Activated naive CD8-positive, alpha-beta T cell treated with anti-CD3 and anti-CD28 coated beads for 36 hours (primary cell): ENCODE results near the gene HK1. TPM values are rescaled to one million over a fixed set of nuclear protein-coding genes. Genes with fewer than 3 reads are reported as not detected.

Source experiments
- DNase-seq: peaks from one replicate; pipeline ENCODE4 v3.0.0; 2021
- H3K27ac Mint-ChIP-seq: one replicate; pipeline ENCODE4 v1.8.0; 2022; ENCODE audit warnings: mild to moderate bottlenecking, moderate library complexity, mixed read lengths
- H3K27me3 Mint-ChIP-seq: one replicate; pipeline ENCODE4 v1.8.0; 2022; ENCODE audit warnings: mild to moderate bottlenecking, mixed read lengths
- H3K36me3 Mint-ChIP-seq: one replicate; pipeline ENCODE4 v1.8.0; 2021; ENCODE audit warnings: mild to moderate bottlenecking, mixed read lengths
- H3K4me1 Mint-ChIP-seq: one replicate; pipeline ENCODE4 v1.8.0; 2021; ENCODE audit warnings: mixed read lengths
- H3K4me3 Mint-ChIP-seq: one replicate; pipeline ENCODE4 v1.8.0; 2022; ENCODE audit warnings: mild to moderate bottlenecking, moderate library complexity, mixed read lengths
- H3K9me3 Mint-ChIP-seq: one replicate; pipeline ENCODE4 v1.8.0; 2022; ENCODE audit warnings: mixed read lengths
- total RNA-seq, 2 experiments: library from RNA; stranded (reverse); gene quantifications; one replicate each; pipeline ENCODE4 v1.2.3, GENCODE V29; 2021

HK1 gene
- total RNA-seq, 2 experiments from 2014 or later = 236 to 244 TPM

DNA sequence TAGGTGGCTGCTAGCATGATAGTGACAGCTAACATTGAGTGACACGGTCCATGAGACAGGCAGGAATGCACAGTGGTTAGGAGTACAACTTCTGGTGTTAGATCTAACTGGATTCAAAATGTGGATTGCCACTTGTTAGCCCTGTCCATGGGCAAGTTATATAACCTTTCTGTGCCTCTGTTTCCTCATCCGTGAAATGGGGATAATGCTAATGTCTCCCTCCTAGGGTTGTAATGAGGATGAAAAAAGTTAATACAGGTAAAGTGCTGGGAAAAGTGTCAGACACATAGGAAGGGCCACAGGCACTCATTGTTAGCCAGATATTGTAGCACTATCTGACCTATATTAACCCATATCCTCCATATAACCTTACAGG is 96.6 kb downstream of the HK1 start:
- H3K9me3 Mint-ChIP-seq = no peaks in the 10 kb centered on the region
- no peak overlapping the region for H3K27ac Mint-ChIP-seq
- H3K27me3 Mint-ChIP-seq = no peaks in the 10 kb centered on the region
- H3K36me3 Mint-ChIP-seq = peaks cover 41% of the 10 kb centered on the region
- H3K4me1 Mint-ChIP-seq = peaks cover 16% of the 10 kb centered on the region
- no peak overlapping the region for H3K4me3 Mint-ChIP-seq
- DNase-seq = no peak

DNA sequence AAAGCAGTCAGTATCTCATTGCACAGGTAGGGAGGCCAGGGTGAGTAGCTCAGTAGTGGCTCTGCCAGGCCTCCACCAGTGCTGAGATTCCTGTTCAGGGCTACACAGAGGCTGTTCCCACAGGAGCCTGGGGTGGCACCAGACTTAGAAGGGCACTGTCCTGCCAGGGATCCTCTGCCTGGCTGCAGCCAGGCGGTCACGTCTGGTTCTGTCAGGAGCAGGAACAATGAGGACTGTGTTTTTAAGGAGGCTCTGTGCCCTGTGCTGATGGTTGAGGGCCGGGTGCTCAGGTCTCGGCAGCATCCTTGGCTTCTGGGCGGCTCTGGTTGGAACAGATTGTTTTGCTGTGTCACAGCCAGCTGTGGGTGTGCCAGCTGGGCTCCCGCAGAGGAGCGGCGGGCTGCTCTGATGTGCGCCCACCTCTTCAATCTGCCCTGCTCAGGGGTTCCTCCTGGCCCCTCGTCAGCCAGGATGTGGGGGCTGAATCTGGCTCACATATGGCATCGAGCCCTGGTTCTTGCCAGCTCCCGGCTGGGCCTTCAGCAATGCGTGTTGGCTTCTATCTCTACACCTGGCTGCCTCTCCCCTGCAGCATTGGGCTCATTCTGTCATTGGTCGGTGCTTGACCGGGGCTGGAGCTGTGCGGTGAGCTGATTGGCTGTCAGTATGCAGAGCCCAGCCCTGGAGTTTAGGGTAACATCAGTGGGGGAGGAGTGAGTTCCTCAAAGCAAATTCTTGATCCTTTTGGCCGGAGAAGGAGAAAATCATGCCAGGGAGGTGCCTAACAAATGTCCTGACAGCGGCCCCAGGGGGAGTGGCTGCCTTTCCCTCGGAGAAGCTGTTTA is 97.2 kb downstream of the HK1 start:
- H3K27me3 Mint-ChIP-seq = no peaks in the 10 kb centered on the region
- H3K27ac Mint-ChIP-seq = peak overlapping the region; percentile 18
- peaks cover 40% of the 10 kb centered on the region for H3K36me3 Mint-ChIP-seq
- H3K4me1 Mint-ChIP-seq = peaks cover 16% of the 10 kb centered on the region
- no peak for DNase-seq
- no peak overlapping the region for H3K4me3 Mint-ChIP-seq
- H3K9me3 Mint-ChIP-seq = no peaks in the 10 kb centered on the region

DNA sequence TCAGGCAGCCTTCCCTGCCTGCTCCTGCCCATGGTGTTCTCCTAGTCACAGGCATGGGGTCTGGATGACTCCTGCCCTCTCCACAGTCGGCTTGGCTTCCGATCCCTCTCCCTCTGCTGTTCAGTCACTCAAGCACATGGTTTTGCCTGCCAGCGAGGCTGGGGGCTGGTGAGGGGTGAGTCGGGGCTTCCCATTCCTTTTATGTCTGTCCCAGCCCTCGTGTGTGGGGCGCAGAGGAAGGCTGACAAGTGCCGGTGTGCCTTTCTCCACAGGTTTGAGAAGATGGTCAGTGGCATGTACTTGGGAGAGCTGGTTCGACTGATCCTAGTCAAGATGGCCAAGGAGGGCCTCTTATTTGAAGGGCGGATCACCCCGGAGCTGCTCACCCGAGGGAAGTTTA is 98.4 kb downstream of the HK1 start:
- Mint-ChIP-seq H3K27ac (no peak overlapping the region), H3K4me1 (peaks cover 13% of the 10 kb centered on the region), H3K9me3 (no peaks in the 10 kb centered on the region), H3K27me3 (no peaks in the 10 kb centered on the region), H3K4me3 (no peak overlapping the region), H3K36me3 (peaks cover 33% of the 10 kb centered on the region)
- no peak for DNase-seq

DNA sequence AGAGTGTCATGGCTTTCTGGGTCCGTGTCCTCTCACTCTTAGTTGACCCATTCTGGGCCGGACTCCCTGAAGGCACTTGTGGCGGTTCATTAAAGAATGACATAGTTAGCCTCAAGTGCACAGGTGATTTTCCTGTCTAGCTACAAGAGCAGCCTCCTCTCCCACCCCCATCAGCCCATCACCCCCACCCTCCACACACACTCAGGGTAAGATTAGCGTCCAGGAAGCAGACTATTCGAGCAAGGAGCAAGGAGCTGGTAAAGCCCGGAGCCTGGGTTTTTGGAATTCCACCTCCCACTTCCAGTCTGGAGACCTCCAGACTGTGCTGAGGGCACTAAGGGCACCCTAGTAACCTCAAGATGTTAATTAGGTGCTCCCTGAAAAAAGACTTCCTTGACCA is 98.9 kb downstream of the HK1 start:
- H3K4me3 Mint-ChIP-seq = no peak overlapping the region
- H3K4me1 Mint-ChIP-seq = peaks cover 13% of the 10 kb centered on the region
- H3K36me3 Mint-ChIP-seq = peaks cover 33% of the 10 kb centered on the region
- no peaks in the 10 kb centered on the region for H3K9me3 Mint-ChIP-seq
- H3K27ac Mint-ChIP-seq = no peak overlapping the region
- no peak for DNase-seq
- no peaks in the 10 kb centered on the region for H3K27me3 Mint-ChIP-seq

DNA sequence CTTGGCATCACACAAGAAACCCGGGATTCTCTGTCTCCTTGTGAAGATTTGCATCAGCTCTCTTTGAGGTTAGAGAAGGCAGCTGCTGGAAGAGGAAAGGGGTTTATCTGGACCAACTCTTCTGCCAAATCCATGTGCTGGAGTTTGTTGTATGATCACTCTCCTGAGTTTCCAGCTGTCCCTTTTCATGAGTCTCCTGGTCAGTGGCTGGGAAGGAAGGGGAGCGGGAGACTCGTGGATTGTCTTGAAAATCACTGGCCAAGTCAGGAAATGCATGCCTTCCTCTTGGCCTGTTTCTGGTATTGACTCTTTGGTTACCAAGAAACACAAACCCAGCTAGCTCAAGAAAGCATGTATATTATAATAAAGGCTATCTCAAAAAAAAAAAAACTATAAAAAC is 99.6 kb downstream of the HK1 start:
- H3K36me3 Mint-ChIP-seq = peaks cover 29% of the 10 kb centered on the region
- no peaks in the 10 kb centered on the region for H3K9me3 Mint-ChIP-seq
- H3K4me3 Mint-ChIP-seq = no peak overlapping the region
- no peak for DNase-seq
- H3K27ac Mint-ChIP-seq = no peak overlapping the region
- H3K4me1 Mint-ChIP-seq = peaks cover 13% of the 10 kb centered on the region
- no peaks in the 10 kb centered on the region for H3K27me3 Mint-ChIP-seq

DNA sequence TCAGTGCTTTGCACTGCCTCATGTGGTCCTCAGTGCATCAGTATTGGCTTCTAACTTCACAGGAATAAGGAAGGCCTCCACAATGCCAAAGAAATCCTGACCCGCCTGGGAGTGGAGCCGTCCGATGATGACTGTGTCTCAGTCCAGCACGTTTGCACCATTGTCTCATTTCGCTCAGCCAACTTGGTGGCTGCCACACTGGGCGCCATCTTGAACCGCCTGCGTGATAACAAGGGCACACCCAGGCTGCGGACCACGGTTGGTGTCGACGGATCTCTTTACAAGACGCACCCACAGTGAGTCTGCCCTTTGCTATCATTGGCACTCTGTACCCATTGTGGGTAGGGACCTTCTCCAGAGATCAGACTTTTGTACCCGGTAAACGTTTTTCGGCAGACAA is 101.5 kb downstream of the HK1 start:
- no peaks in the 10 kb centered on the region for H3K9me3 Mint-ChIP-seq
- DNase-seq = no peak
- H3K36me3 Mint-ChIP-seq = peaks cover 35% of the 10 kb centered on the region
- H3K4me3 Mint-ChIP-seq = no peak overlapping the region
- no peak overlapping the region for H3K27ac Mint-ChIP-seq
- peaks cover 2% of the 10 kb centered on the region for H3K4me1 Mint-ChIP-seq
- no peaks in the 10 kb centered on the region for H3K27me3 Mint-ChIP-seq

DNA sequence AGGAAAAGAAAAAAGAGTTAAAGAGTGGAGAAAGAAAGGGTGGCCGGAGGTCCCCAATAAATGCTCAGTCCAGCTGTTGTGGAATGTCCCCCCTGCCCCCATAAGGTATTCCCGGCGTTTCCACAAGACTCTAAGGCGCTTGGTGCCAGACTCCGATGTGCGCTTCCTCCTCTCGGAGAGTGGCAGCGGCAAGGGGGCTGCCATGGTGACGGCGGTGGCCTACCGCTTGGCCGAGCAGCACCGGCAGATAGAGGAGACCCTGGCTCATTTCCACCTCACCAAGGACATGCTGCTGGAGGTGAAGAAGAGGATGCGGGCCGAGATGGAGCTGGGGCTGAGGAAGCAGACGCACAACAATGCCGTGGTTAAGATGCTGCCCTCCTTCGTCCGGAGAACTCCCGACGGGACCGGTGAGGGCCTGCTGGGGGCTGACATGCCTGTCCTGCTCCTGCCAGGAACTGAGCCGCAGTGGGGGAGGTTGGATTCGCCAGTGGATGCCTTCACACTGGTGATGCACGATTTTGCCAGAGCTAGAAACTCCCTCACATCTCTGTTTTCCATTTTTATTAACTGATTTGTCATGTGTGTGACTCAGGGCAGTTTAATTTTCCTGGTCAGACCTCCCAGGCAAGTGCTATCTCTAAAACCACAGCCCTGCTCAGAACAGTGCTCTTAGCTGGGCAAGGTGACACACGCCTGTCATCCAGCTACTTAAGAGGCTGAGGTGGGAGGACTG is 104.3 kb downstream of the HK1 start:
- peak overlapping the region; percentile 47 for H3K27ac Mint-ChIP-seq
- H3K9me3 Mint-ChIP-seq = no peaks in the 10 kb centered on the region
- no peaks in the 10 kb centered on the region for H3K27me3 Mint-ChIP-seq

DNA sequence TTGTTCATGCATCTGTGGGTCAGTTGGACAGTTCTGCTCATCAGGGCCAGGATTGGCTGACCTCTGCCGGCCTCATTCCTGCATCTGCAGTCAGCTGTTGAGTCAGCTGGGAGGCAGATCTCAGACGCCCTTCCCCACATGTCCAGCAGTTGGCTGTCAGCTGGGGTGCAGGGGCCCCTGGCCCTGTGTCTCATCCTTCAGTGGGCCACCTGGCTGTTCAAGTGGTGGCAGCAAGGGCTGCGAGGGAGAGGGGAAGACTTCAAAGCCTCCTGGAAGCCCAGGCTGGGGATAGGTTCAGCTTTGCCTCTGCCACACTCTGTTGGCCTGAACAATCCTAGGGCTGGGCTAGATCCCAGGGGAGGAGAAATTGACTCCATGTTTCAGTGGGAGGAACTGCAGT is 105.3 kb downstream of the HK1 start:
- Mint-ChIP-seq H3K9me3 (no peaks in the 10 kb centered on the region), H3K4me1 (peaks cover 1% of the 10 kb centered on the region), H3K27me3 (no peaks in the 10 kb centered on the region), H3K4me3 (no peak overlapping the region), H3K36me3 (peaks cover 43% of the 10 kb centered on the region), H3K27ac (no peak overlapping the region)
- DNase-seq = no peak

More for the DNA sequence above, 104.3 kb downstream of the HK1 start:
- Mint-ChIP-seq H3K4me1 (no peaks in the 10 kb centered on the region), H3K36me3 (peaks cover 42% of the 10 kb centered on the region), H3K4me3 (no peak overlapping the region)
- no peak for DNase-seq

DNA sequence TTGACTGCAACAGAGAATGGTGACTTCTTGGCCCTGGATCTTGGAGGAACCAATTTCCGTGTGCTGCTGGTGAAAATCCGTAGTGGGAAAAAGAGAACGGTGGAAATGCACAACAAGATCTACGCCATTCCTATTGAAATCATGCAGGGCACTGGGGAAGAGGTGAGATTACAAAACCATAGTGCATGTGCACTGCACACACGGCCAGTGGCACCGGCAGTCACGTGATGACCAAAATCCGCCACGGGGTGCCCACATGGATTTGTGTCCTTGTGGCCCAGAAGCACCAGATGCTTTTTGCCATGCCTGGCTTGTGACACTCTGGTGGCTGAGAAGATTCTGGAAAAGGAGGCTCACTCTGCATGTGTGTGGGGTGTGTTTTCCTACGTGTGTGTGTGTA is 106.0 kb downstream of the HK1 start:
- Mint-ChIP-seq H3K27ac (no peak overlapping the region), H3K4me3 (no peak overlapping the region), H3K9me3 (no peaks in the 10 kb centered on the region), H3K4me1 (peaks cover 3% of the 10 kb centered on the region), H3K27me3 (no peaks in the 10 kb centered on the region), H3K36me3 (peaks cover 47% of the 10 kb centered on the region)
- DNase-seq = no peak

DNA sequence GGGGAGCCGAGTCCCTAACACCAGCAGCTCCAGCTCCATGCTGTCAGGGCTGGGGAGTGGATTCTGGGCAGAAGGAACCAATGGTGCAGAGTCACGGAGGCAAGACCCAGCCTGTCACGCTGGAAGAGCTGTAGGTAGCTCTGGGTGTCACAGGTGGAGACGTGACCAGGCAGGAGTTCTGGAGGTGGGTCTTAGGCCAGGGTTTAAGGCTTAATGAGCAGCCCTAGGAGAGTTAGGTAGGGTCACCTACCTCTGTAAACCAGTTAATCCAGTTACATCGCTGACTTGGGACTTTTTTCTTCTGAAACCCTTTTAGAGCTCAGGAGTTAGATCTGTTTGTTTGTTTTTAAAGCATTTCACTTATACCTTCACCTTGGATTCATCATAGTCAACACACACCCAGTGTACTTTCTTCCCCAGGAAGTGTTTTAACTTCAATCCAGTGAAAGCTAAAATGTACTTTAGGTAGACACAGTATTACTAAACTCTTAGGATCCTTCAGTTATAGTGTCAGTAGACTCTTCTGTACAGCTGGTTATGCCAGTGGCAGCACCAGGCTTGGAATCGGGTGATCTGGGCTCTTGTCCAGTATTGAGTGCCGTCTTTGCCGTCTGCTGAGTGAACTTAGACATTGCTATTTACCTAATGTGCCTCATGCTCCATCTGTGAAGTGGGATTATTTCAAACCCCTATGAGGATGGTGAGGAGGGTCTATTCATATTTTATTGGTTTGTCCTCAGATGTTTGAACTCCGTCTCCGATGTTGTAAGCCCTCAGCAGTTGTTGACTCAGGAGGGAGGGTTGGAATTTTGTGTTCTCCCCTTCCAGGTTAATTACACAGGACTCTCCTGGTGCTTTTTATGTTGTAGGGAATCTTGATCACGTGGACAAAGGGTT is 107.4 kb downstream of the HK1 start:
- peaks cover 7% of the 10 kb centered on the region for H3K4me1 Mint-ChIP-seq
- no peak overlapping the region for H3K4me3 Mint-ChIP-seq
- H3K27me3 Mint-ChIP-seq = no peaks in the 10 kb centered on the region
- H3K9me3 Mint-ChIP-seq = no peaks in the 10 kb centered on the region
- no peak overlapping the region for H3K27ac Mint-ChIP-seq
- DNase-seq = no peak
- H3K36me3 Mint-ChIP-seq = peaks cover 40% of the 10 kb centered on the region

DNA sequence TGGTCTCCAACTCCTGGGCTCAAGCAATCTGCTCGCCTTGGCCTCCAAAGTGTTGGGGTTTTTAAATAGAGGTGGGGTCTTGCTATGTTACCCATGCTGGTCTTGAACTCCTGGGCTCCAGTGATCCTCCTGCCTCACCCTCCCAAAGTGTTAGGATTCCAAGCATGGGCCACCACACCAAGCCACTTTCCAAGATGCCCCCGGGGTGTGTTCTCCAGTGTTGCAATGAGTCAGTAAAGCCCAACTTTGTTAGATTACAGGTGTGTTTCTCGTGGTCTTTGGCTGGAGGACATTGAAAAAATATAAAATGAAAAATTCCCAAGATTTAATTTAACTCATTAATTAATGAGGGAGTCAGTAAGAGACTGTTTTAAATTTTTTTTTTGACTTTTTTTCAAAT is 109.2 kb downstream of the HK1 start:
- Mint-ChIP-seq H3K4me3 (no peak overlapping the region), H3K27me3 (no peaks in the 10 kb centered on the region), H3K4me1 (peaks cover 13% of the 10 kb centered on the region), H3K9me3 (no peaks in the 10 kb centered on the region), H3K36me3 (peaks cover 33% of the 10 kb centered on the region), H3K27ac (no peak overlapping the region)
- no peak for DNase-seq

DNA sequence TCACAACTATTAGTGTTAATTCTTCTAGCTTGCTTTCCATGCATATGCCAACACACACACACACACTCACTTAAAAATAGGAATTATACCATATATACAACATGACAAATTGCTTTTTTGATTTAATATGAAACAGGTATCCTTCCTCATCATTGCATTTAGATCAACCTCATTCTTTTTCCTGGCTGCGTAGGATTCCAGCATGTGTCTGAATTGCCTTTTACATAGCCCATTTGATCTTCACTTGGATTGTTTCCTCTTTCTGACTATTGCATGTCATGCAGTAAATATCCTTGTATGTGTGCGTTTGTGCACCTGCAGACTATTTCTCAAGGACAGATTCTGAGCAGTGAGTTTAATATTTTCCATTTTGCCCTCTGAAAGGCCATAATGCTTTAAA is 110.2 kb downstream of the HK1 start:
- Mint-ChIP-seq H3K36me3 (peaks cover 35% of the 10 kb centered on the region), H3K4me3 (no peak overlapping the region), H3K4me1 (peaks cover 14% of the 10 kb centered on the region), H3K27ac (no peak overlapping the region), H3K27me3 (no peaks in the 10 kb centered on the region), H3K9me3 (no peaks in the 10 kb centered on the region)
- no peak for DNase-seq

DNA sequence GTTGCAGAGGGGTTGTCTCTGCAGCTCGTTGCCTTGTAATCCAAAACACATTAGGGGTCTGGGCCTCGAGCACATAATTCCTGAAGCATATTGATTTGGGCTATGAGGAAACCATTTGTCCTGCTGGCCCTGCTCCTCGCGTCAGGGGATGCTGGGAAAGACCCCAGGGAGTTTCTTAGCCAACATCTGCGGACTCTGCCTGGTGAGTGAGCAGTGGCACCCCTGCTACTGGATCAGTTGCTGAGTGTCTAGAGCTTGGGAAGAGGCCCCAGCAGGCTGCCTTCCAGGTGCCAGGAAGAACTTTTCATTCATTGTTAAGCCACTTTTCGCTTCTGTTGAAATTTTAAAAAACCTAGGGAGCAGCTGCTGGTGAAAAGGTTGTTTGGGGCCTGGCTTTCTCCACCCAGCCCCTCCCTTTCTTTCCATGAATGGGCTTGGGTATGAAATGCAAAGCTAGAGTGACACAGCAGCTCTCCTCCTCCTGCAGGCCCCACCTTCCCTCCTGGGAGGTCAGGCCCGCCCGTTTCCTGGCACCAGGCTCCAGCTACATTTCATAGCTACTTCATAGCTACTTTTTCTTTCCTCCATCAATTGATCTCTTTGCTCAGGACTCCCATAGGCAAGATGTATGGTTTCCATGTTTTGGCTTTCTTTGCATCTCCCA is 111.7 kb downstream of the HK1 start:
- peaks cover 37% of the 10 kb centered on the region for H3K36me3 Mint-ChIP-seq
- H3K27ac Mint-ChIP-seq = peak overlapping the region; percentile 84
- H3K4me1 Mint-ChIP-seq = peaks cover 14% of the 10 kb centered on the region
- H3K27me3 Mint-ChIP-seq = no peaks in the 10 kb centered on the region
- H3K9me3 Mint-ChIP-seq = no peaks in the 10 kb centered on the region
- DNase-seq = no peak
- no peak overlapping the region for H3K4me3 Mint-ChIP-seq

DNA sequence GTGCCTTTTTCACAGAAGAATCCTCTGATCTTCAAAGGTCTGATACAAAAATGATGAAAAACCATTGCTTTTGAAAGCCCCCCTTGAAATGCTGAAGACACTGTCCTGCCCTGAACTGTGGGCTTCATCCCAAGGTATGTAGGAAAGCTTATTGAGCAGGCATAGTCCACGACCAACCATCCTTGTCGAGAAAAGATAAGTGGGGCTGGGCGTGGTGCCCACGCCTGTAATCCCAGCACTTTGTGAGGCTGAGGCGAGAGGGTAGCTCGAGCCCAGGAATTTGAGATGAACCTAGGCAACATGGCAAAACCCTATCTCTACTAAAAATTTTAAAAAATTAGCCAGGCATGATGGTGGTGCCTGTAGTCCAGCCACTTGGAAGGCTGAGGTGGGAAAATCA is 112.9 kb downstream of the HK1 start:
- no peak overlapping the region for H3K27ac Mint-ChIP-seq
- DNase-seq = no peak
- H3K36me3 Mint-ChIP-seq = peaks cover 35% of the 10 kb centered on the region
- H3K9me3 Mint-ChIP-seq = no peaks in the 10 kb centered on the region
- H3K27me3 Mint-ChIP-seq = no peaks in the 10 kb centered on the region
- H3K4me1 Mint-ChIP-seq = peaks cover 14% of the 10 kb centered on the region
- H3K4me3 Mint-ChIP-seq = no peak overlapping the region
